ENCODE results near the gene DOCK11.
"Not testable (repeated sequence)": the region's sequence is repeated elsewhere in the genome, so short reads cannot be mapped to it uniquely, and the experiment has no call there.

DOCK11 gene

DNA sequence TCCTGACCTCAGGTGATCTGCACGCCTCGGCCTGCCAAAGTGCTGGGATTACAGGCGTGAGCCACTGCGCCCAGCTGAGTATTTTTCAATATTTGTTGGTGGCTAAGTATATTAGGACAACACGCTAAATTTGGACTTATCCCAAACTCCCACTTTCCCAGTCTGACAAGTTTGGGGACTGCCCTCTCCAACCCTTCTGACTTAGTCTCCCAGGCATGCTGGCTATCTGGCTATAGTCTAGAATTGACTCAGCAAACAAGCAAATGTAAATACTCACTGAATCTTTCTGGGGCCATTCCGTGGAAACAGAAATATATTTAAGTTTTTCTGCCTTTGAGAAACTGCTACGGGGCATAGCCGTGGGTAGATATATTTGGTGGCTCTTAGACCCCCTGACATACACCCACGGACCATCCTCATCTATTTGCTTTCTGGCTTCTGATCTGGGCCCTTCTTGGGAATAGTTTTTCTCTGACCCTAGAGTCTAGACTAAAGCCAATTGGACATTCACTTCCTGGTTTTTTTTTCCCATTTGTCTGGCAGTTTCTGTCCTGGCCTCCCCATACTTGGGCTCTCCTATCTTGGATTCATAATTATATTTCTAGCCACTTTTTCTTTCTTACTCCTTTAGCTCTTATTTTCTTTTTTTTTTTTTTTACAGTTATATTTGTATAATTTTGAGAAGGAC lies 11.3 kb upstream of the DOCK11 start:
- Histone ChIP-seq H3K79me2 (ENCODE audit: control insufficient read depth, insufficient read depth, low read length, unreplicated experiment) (no peaks in the 10 kb centered on the region), H3K36me3 (ENCODE audit: insufficient read depth, low read length) (no peaks in the 10 kb centered on the region), H3K4me1 (ENCODE audit: control insufficient read depth, insufficient read depth, low read length, unreplicated experiment) (no peaks in the 10 kb centered on the region), H3K27me3 (ENCODE audit: insufficient read depth, low read length) (no peaks in the 10 kb centered on the region), H3K27ac (ENCODE audit: low read depth, low read length) (no peak overlapping the region), H3K4me3 (ENCODE audit: low read depth, low read length) (no peak overlapping the region), H2AFZ (ENCODE audit: low read length, unreplicated experiment) (no peak overlapping the region)

DNA sequence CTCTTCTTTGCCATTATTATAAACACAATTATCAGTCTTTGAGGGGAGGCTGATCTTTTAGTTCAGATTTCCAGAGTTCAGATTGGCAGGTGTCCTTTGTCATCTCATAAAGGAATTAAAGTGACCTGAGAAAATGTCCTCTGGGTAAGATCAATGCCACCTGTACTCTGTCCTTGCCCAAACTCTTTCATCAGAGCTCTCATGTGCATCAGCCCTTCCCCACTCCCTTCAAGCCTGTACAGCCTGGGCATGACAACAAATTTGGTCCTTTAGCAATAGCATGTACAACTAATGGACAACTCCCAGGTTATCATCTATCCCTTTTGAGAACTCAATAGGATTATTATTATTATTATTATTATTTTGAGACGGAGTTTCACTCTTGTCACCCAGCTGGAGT lies 8.9 kb upstream of the DOCK11 start:
- not testable (repeated sequence) for H3K79me2 ChIP-seq (ENCODE audit: control insufficient read depth, insufficient read depth, low read length, unreplicated experiment); H3K27me3 ChIP-seq (ENCODE audit: insufficient read depth, low read length)

DNA sequence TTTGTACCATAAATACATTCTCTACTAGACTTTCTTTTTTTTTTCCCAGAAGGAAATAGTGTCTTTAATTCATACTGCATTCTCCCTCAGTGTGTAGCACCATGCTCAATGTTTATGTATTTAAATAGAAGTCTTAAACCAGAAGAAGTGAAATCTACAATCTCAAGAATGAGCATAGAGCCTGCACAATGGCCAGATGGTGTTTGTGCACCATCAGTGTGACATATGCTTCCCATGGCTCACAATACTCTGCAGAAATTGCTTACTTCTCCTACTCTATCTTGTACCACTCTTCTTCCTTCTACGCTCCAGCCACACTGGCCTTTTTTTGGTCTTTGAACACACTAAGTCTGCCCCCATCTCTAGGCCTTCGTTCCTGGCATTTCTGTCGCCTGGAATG lies 2.6 kb upstream of the DOCK11 start:
- Histone ChIP-seq H3K36me3 (ENCODE audit: insufficient read depth, low read length) (no peaks in the 10 kb centered on the region), H2AFZ (ENCODE audit: low read length, unreplicated experiment) (no peak overlapping the region), H3K27me3 (ENCODE audit: insufficient read depth, low read length) (no peaks in the 10 kb centered on the region), H3K79me2 (ENCODE audit: control insufficient read depth, insufficient read depth, low read length, unreplicated experiment) (peaks cover 3% of the 10 kb centered on the region), H3K27ac (ENCODE audit: low read depth, low read length) (no peak overlapping the region), H3K4me1 (ENCODE audit: control insufficient read depth, insufficient read depth, low read length, unreplicated experiment) (peaks cover 11% of the 10 kb centered on the region), H3K4me3 (ENCODE audit: low read depth, low read length) (no peak overlapping the region)

More for the DNA sequence above, 8.9 kb upstream of the DOCK11 start:
- H3K4me1 ChIP-seq (ENCODE audit: control insufficient read depth, insufficient read depth, low read length, unreplicated experiment); H3K36me3 ChIP-seq (ENCODE audit: insufficient read depth, low read length); H2AFZ ChIP-seq (ENCODE audit: low read length, unreplicated experiment); H3K4me3 ChIP-seq (ENCODE audit: low read depth, low read length); H3K27ac ChIP-seq (ENCODE audit: low read depth, low read length): not testable (repeated sequence)

DNA sequence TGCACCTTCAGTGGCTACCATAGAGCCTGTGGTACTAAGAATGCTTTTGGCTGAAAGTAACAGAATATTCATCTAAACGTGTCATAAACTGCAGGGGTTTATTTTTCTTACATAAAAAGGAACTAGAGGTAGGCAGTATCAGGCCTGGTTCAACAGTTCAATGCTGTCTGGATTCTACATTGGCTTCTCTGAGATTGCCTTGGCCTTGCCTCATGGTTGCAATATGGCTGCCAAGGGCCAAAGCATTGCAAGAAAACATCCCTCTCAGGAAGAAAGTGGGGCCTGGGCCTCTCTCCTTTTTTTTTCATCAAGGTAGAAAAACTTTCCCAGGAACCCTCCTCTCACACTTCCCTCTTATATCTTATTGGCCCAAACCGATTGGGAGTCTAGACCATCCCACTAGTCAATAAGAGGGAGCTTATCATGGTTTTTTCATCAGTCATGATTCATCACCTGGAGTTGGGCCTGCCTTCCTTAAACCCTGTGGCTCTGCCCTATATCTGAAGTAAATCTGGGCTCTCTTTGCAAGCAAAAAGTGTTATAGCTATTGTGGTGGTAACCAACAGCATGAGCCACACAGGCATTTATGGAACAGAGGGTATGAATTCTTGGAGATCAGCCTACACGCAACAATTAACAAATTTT lies 1.8 kb upstream of the DOCK11 start:
- no peak overlapping the region for H3K4me3 ChIP-seq (ENCODE audit: low read depth, low read length)
- H3K27ac ChIP-seq (ENCODE audit: low read depth, low read length), result no peak overlapping the region
- H3K79me2 ChIP-seq (ENCODE audit: control insufficient read depth, insufficient read depth, low read length, unreplicated experiment), result peaks cover 10% of the 10 kb centered on the region
- H2AFZ ChIP-seq (ENCODE audit: low read length, unreplicated experiment), result no peak overlapping the region
- peaks cover 11% of the 10 kb centered on the region for H3K4me1 ChIP-seq (ENCODE audit: control insufficient read depth, insufficient read depth, low read length, unreplicated experiment)
- no peaks in the 10 kb centered on the region for H3K27me3 ChIP-seq (ENCODE audit: insufficient read depth, low read length)
- H3K36me3 ChIP-seq (ENCODE audit: insufficient read depth, low read length), result no peaks in the 10 kb centered on the region

DNA sequence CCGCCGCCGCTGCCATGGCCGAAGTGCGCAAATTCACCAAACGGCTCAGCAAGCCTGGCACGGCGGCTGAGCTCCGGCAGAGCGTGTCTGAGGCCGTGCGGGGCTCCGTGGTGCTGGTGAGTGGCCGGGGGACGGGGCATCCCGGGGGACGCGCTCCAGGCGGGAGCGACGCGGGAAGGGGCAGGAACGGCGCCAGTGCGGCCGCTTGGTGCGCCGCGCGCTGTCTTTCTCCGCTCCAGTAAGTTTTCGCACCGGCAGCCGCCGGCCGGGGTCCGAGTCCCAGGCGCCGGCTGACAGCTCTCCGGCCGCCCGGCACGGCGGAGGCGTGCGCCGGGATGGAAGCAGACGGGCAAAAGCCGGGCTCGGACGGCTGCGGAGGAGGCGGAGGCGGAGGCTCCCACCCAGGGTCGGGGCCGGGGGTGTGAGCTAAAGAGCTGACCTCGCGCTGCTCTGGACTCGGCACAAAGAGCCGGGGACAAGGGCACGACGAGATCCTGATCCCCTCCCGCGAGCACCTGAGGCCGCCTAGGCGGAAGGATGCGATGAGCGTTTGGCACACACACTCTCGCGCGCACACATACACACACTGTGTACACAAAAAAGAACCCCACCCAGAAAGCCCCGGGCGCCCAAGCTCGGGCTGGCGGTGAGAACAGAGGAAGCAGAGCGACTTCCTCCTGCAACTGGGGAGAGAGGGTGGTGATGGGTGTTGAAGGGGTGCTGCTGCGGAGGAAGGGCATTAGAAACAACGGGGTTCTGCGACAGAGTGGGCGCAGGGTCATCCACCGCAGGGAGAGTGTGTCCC lies 545 bp downstream of the DOCK11 start:
- H3K79me2 ChIP-seq (ENCODE audit: control insufficient read depth, insufficient read depth, low read length, unreplicated experiment), result peaks cover 17% of the 10 kb centered on the region
- no peaks in the 10 kb centered on the region for H3K36me3 ChIP-seq (ENCODE audit: insufficient read depth, low read length)
- H3K4me1 ChIP-seq (ENCODE audit: control insufficient read depth, insufficient read depth, low read length, unreplicated experiment), result peaks cover 11% of the 10 kb centered on the region
- no peak overlapping the region for H3K27ac ChIP-seq (ENCODE audit: low read depth, low read length)
- H2AFZ ChIP-seq (ENCODE audit: low read length, unreplicated experiment), result peak overlapping the region; percentile 75
- no peaks in the 10 kb centered on the region for H3K27me3 ChIP-seq (ENCODE audit: insufficient read depth, low read length)
- H3K4me3 ChIP-seq (ENCODE audit: low read depth, low read length), result peak overlapping the region; percentile 80

DNA sequence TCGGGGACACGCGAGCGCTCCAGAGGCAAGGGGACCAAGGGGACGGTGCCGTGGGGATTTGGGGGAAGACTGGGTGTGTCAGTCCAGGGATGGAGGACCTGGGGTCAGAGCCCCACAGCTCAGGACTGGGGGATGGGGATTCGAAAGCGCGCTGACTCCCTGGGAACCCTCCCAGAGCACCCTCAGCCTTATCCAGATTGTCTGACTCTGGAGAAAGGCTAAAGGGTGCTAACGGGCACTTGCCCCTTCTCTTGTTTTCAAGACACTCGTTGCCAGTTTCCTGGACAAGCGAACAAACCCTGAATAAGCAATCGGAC lies 1.1 kb downstream of the DOCK11 start:
- peaks cover 11% of the 10 kb centered on the region for H3K4me1 ChIP-seq (ENCODE audit: control insufficient read depth, insufficient read depth, low read length, unreplicated experiment)
- H3K79me2 ChIP-seq (ENCODE audit: control insufficient read depth, insufficient read depth, low read length, unreplicated experiment), result peaks cover 17% of the 10 kb centered on the region
- H3K27ac ChIP-seq (ENCODE audit: low read depth, low read length), result no peak overlapping the region
- H3K27me3 ChIP-seq (ENCODE audit: insufficient read depth, low read length), result no peaks in the 10 kb centered on the region
- H2AFZ ChIP-seq (ENCODE audit: low read length, unreplicated experiment), result peak overlapping the region; percentile 64
- no peaks in the 10 kb centered on the region for H3K36me3 ChIP-seq (ENCODE audit: insufficient read depth, low read length)
- peak overlapping the region; percentile 80 for H3K4me3 ChIP-seq (ENCODE audit: low read depth, low read length)

DNA sequence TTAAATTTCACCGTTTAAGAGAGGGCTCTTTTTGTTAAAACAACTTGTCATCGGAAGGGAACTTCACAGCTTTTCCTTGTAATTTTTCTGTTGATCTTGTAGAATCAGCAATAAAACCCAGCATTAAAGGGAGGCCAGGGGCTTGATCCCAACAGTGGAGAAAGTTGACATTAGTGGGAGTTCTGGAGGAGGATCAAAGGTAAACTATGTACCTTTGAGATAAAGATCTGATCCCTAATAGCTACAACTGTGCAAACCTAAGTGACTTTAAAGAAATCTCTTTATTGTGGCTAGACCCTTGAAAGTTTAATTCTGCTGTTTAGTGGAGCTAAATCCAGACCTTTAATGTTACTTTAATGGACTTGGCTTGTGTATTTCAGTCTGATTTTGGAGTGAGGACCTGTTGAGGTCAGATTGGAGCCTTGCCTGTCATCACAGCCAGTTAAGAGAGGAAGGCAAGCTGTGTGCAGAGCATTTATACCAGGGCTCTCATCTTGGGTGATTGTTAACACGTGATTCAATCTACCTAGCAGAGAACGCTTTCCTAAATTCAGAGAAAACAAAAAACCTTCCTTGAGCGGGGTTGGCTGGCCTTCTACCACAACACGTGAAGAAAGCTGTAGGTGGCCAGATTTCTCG lies 1.7 kb downstream of the DOCK11 start:
- Histone ChIP-seq H3K4me1 (ENCODE audit: control insufficient read depth, insufficient read depth, low read length, unreplicated experiment) (peaks cover 11% of the 10 kb centered on the region), H3K36me3 (ENCODE audit: insufficient read depth, low read length) (no peaks in the 10 kb centered on the region), H3K4me3 (ENCODE audit: low read depth, low read length) (peak overlapping the region; percentile 80), H3K79me2 (ENCODE audit: control insufficient read depth, insufficient read depth, low read length, unreplicated experiment) (peaks cover 17% of the 10 kb centered on the region), H2AFZ (ENCODE audit: low read length, unreplicated experiment) (peak overlapping the region; percentile 64), H3K27me3 (ENCODE audit: insufficient read depth, low read length) (no peaks in the 10 kb centered on the region), H3K27ac (ENCODE audit: low read depth, low read length) (no peak overlapping the region)

DNA sequence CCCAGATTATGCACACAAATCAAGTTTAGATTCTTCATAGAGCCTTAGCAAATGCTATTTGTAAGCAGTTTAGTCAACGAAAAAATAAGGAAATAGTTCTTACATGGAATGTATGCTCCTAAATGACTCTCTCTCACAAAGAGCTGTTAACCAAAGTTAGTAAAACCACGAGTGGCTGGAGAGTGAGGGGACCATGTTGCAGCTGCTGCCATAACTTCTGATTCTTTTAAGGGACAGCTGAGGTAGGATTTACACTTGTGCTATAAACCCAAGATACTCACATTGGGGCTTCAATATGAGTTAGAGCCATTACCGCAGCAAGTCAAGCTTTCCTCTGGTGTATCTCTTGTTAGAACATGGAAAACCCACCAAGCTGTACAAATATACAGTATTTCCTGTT lies 2.7 kb downstream of the DOCK11 start:
- Histone ChIP-seq H3K79me2 (ENCODE audit: control insufficient read depth, insufficient read depth, low read length, unreplicated experiment) (peaks cover 17% of the 10 kb centered on the region), H3K27me3 (ENCODE audit: insufficient read depth, low read length) (no peaks in the 10 kb centered on the region), H3K4me3 (ENCODE audit: low read depth, low read length) (no peak overlapping the region)

DNA sequence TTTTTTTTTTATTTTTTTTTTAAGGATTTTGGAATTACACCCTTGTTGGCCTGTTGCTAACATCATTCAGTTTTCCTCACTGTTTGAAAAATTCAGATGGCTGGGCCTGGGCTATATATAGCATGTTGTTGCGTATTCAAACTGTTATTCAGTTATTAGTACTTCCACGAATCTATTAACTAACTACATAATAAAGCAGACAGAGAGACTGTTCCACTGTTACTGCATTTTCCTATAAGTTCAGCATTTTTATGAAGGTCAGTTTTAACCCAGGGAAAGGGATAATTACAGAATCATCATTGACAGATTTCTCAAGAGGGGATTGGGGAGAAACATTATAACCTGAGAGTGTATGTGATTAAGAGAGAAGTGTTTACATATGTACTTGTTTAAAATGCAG lies 3.1 kb downstream of the DOCK11 start:
- Histone ChIP-seq H3K4me1 (ENCODE audit: control insufficient read depth, insufficient read depth, low read length, unreplicated experiment) (peaks cover 11% of the 10 kb centered on the region), H2AFZ (ENCODE audit: low read length, unreplicated experiment) (no peak overlapping the region), H3K27ac (ENCODE audit: low read depth, low read length) (no peak overlapping the region), H3K27me3 (ENCODE audit: insufficient read depth, low read length) (no peaks in the 10 kb centered on the region), H3K36me3 (ENCODE audit: insufficient read depth, low read length) (no peaks in the 10 kb centered on the region), H3K79me2 (ENCODE audit: control insufficient read depth, insufficient read depth, low read length, unreplicated experiment) (peaks cover 17% of the 10 kb centered on the region), H3K4me3 (ENCODE audit: low read depth, low read length) (no peak overlapping the region)

More for the DNA sequence above, 2.7 kb downstream of the DOCK11 start:
- no peaks in the 10 kb centered on the region for H3K36me3 ChIP-seq (ENCODE audit: insufficient read depth, low read length)
- H3K4me1 ChIP-seq (ENCODE audit: control insufficient read depth, insufficient read depth, low read length, unreplicated experiment), result peaks cover 11% of the 10 kb centered on the region
- H3K27ac ChIP-seq (ENCODE audit: low read depth, low read length), result no peak overlapping the region
- no peak overlapping the region for H2AFZ ChIP-seq (ENCODE audit: low read length, unreplicated experiment)

DNA sequence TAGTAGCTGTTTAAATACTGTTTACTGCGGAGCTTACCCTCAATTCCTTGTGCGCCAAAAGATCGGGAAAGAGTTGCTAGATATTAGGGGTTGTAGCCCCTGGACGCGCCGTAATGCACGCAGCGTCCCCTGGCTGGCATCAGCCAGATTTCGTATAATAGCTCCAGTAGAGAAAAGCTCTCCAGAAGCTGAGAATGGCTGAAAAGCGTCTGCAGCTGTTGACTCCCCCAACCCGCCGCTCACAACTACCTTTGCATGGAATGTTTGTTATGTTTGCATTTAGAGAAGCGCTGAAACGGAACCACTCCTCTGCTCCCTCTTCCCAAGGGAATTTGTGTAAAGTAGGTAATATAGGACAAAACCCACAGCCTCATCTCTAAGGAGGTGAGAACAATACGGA lies 3.7 kb downstream of the DOCK11 start:
- Histone ChIP-seq H3K36me3 (ENCODE audit: insufficient read depth, low read length) (no peaks in the 10 kb centered on the region), H3K4me1 (ENCODE audit: control insufficient read depth, insufficient read depth, low read length, unreplicated experiment) (peaks cover 11% of the 10 kb centered on the region), H2AFZ (ENCODE audit: low read length, unreplicated experiment) (no peak overlapping the region), H3K4me3 (ENCODE audit: low read depth, low read length) (no peak overlapping the region), H3K27ac (ENCODE audit: low read depth, low read length) (no peak overlapping the region), H3K27me3 (ENCODE audit: insufficient read depth, low read length) (no peaks in the 10 kb centered on the region), H3K79me2 (ENCODE audit: control insufficient read depth, insufficient read depth, low read length, unreplicated experiment) (peaks cover 17% of the 10 kb centered on the region)
